KMS-11 (cell line): ENCODE data around the gene BMPR2.

Source experiments
- H2AFZ ChIP-seq: fragments of 200-600 bp; sonication (generic); 2 replicates; pipeline ENCODE4 v1.6.1; 2016; ENCODE audit warnings: antibody characterized with exemption, mixed run types, low read depth
- H3K27ac ChIP-seq: fragments of 200-600 bp; sonication (generic); 2 replicates; pipeline ENCODE4 v1.6.1; 2016; ENCODE audit warnings: mild to moderate bottlenecking, mixed run types
- H3K27me3 ChIP-seq: fragments of 200-600 bp; sonication (generic); 2 replicates; pipeline ENCODE4 v1.6.1; 2017; ENCODE audit warnings: mild to moderate bottlenecking, low read depth, mixed run types, moderate library complexity; ENCODE audit not compliant: insufficient read depth
- H3K36me3 ChIP-seq: fragments of 200-600 bp; sonication (generic); 2 replicates; pipeline ENCODE4 v1.6.1; 2017; ENCODE audit warnings: mild to moderate bottlenecking, mixed run types; ENCODE audit not compliant: insufficient read depth
- H3K4me1 ChIP-seq: fragments of 200-600 bp; sonication (generic); 2 replicates; pipeline ENCODE4 v1.6.1; 2016; ENCODE audit warnings: mild to moderate bottlenecking, low read depth, mixed run types; ENCODE audit not compliant: poor library complexity, severe bottlenecking
- H3K4me2 ChIP-seq: fragments of 200-600 bp; sonication (generic); 2 replicates; pipeline ENCODE4 v1.7.0; 2016; ENCODE audit warnings: mild to moderate bottlenecking, mixed run types
- H3K4me3 ChIP-seq: fragments of 200-600 bp; sonication (generic); IDR thresholded peaks from 2 replicates; pipeline ENCODE4 v1.6.1; 2017; ENCODE audit warnings: low read depth, low read length, mixed read lengths; ENCODE audit not compliant: insufficient read depth
- H3K79me2 ChIP-seq: fragments of 200-600 bp; sonication (generic); 2 replicates; pipeline ENCODE4 v1.6.1; 2016; ENCODE audit warnings: low read depth, mixed run types; ENCODE audit not compliant: insufficient read depth
- H3K9ac ChIP-seq: fragments of 200-600 bp; sonication (generic); 2 replicates; pipeline ENCODE4 v1.6.1; 2016; ENCODE audit warnings: mild to moderate bottlenecking, mixed run types
- H4K20me1 ChIP-seq: fragments of 200-600 bp; sonication (generic); 2 replicates; pipeline ENCODE4 v1.6.1; 2016; ENCODE audit warnings: mild to moderate bottlenecking, mixed run types; ENCODE audit not compliant: insufficient read depth
- CTCF ChIP-seq: fragments of 200-600 bp; sonication (generic); conservative IDR thresholded peaks from 2 replicates; pipeline ENCODE4 v1.6.1; 2017; ENCODE audit warnings: low read depth, mild to moderate bottlenecking, antibody characterized with exemption, low read length, moderate library complexity, mixed read lengths

BMPR2 gene

GRCh38 chr2:202508686-202509085 is 132.6 kb downstream of the BMPR2 start:
- H3K9ac ChIP-seq: no peak overlapping the region
- H3K4me1 ChIP-seq: no peaks in the 10 kb centered on the region
- no peak overlapping the region for H3K27ac ChIP-seq
- H3K27me3 ChIP-seq: no peaks in the 10 kb centered on the region
- H3K79me2 ChIP-seq: no peaks in the 10 kb centered on the region
- TF ChIP-seq CTCF: no peak
- no peaks in the 10 kb centered on the region for H4K20me1 ChIP-seq
- H3K36me3 ChIP-seq: no peaks in the 10 kb centered on the region; the same call in 1 of the 2 replicates
- no peak overlapping the region for H2AFZ ChIP-seq
- no peak overlapping the region for H3K4me3 ChIP-seq
- no peak overlapping the region for H3K4me2 ChIP-seq

DNA sequence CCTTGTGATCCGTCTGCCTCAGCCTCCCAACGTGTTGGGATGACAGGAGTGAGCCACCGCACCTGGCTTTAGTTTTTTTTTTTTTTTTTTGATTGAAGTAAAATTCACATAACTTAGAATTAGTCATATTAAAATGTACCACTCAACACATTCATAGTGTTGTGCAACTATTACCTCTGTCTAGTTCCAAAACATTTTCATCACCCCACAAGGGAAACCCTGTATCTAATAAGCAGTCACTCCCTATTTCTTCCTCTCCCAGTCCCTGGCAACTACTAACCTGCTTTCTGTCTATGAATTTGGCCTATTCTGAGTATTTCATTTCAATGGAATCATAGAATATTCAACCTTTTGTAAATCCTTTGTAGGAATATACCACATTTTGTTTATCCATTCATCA is 134.8 kb downstream of the BMPR2 start:
- no peaks in the 10 kb centered on the region for H3K27me3 ChIP-seq
- no peak overlapping the region for H2AFZ ChIP-seq
- no peaks in the 10 kb centered on the region; the same call in 1 of the 2 replicates for H3K36me3 ChIP-seq
- H3K27ac ChIP-seq: no peak overlapping the region
- H4K20me1 ChIP-seq: no peaks in the 10 kb centered on the region
- H3K4me1 ChIP-seq: no peaks in the 10 kb centered on the region
- no peak overlapping the region for H3K4me2 ChIP-seq
- H3K9ac ChIP-seq: no peak overlapping the region
- H3K79me2 ChIP-seq: no peaks in the 10 kb centered on the region
- TF ChIP-seq CTCF: no peak
- H3K4me3 ChIP-seq: no peak overlapping the region

DNA sequence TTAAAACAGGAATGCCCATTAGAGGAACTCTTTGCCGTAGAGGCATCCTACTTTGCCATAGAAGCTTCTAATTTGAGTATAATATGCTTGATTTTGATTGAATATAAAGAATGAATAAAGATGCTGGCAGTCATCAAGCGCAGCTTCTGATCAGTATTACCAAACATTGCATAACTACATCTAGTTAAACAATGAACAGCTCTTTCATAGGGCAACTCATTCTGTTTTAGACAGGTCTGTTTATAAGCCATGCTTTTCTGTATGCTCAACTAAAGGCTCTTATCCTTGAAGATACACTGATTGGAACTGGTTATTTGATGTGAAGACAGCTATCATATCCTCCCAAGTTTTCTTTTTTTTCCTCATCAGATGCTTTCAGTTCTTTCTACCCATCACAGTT is 136.0 kb downstream of the BMPR2 start:
- Histone ChIP-seq H2AFZ (no peak overlapping the region), H3K4me2 (no peak overlapping the region), H3K36me3 (no peaks in the 10 kb centered on the region; the same call in 1 of the 2 replicates), H3K4me3 (no peak overlapping the region), H4K20me1 (no peaks in the 10 kb centered on the region), H3K27ac (no peak overlapping the region), H3K4me1 (no peaks in the 10 kb centered on the region), H3K79me2 (no peaks in the 10 kb centered on the region), H3K9ac (no peak overlapping the region), H3K27me3 (no peaks in the 10 kb centered on the region)
- TF ChIP-seq CTCF: no peak

DNA sequence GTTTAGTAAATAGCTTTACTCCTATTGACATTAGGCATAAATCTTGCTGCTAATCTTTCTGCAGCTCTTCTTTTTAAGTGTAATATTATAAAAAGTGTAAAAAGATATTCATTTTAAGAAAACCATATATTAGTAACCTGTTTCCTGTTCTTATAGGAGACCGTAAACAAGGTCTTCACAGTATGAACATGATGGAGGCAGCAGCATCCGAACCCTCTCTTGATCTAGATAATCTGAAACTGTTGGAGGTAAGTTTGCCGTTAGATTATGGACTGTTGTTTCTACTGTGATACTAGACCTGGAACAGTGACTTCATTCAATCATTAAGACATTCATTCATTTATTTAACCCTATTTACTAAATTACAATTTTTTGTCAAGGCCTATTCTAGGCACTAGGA is 138.6 kb downstream of the BMPR2 start:
- H3K79me2 ChIP-seq: no peaks in the 10 kb centered on the region
- no peak overlapping the region for H3K4me3 ChIP-seq
- no peak for TF ChIP-seq CTCF
- no peaks in the 10 kb centered on the region for H4K20me1 ChIP-seq
- H3K4me1 ChIP-seq: no peaks in the 10 kb centered on the region
- no peak overlapping the region for H2AFZ ChIP-seq
- no peak overlapping the region for H3K9ac ChIP-seq
- no peak overlapping the region for H3K27ac ChIP-seq
- no peaks in the 10 kb centered on the region for H3K27me3 ChIP-seq
- no peaks in the 10 kb centered on the region for H3K36me3 ChIP-seq
- no peak overlapping the region for H3K4me2 ChIP-seq
